HepG2 (cell line): ENCODE results near the gene P2RY1. TPM values are rescaled to one million over a fixed set of nuclear protein-coding genes. Genes with fewer than 3 reads are reported as not detected.

Experiments used
- ATAC-seq: fragments of 200-7000 bp; cut with Tn5 transposase; 3 replicates; pipeline ENCODE4 v1.9.1; 2020; ENCODE audit warnings: mild to moderate bottlenecking, moderate library complexity
- BruUV-seq: library from RNA; stranded (reverse); fragments of 400-500 nt; replicated peaks from 2 replicates; lab custom pipeline; 2021; lab: Mats Ljungman, UMichigan
- CTCF ChIA-PET: fragments of 300-600 bp; formaldehyde crosslinking; extraction: SDS; loops from one replicate; lab custom pipeline; 2021; ENCODE audit warnings: low total read pairs, inconsistent platforms, low intra/inter-chr PET ratio; lab: Yijun Ruan, JAX
- POLR2A ChIA-PET: fragments of 350-600 bp; sonication (Branson Sonifier 250); formaldehyde crosslinking; loops from one replicate; lab custom pipeline; 2020; ENCODE audit warnings: antibody characterized with exemption, inconsistent platforms; lab: Yijun Ruan, JAX
- DNase-seq: peaks from one replicate; pipeline ENCODE4 v3.0.0-alpha.2; 2015; ENCODE audit warnings: low spot score
- FAIRE-seq: peaks from 3 replicates; lab custom pipeline; 2011; peaks lifted over from hg19 to GRCh38; lab: Jason Lieb, UNC
- H2AFZ ChIP-seq: one replicate; pipeline ENCODE4 v1.6.1; 2011; ENCODE audit warnings: low read length, inconsistent platforms
- H3K27ac ChIP-seq: fragments of 300-600 bp; 3 replicates; pipeline ENCODE4 v1.8.0; 2011; ENCODE audit warnings: mixed run types, mild to moderate bottlenecking, mixed read lengths, low read length, inconsistent platforms; ENCODE audit not compliant: insufficient read depth; ENCODE audit errors: extremely low read length
- H3K27me3 ChIP-seq, 2 experiments: fragments of 200-600 bp in 1 of 2; 2 replicates in 1 of 2; 3 replicates in 1 of 2; pipeline versions ENCODE4 v1.6.0 to v1.8.0; 2011; ENCODE audit warnings: low read length in 2 of 2, mild to moderate bottlenecking in 2 of 2, moderate library complexity in 2 of 2, inconsistent platforms in 1 of 2; ENCODE audit not compliant: insufficient read depth in 2 of 2, control insufficient read depth in 1 of 2
- H3K36me3 ChIP-seq, 2 experiments: fragments of 200-600 bp in 1 of 2; replicated peaks in 1 of 2; 2 replicates in 1 of 2; 3 replicates in 1 of 2; pipeline versions ENCODE4 v1.5.1 to v1.8.0; 2011; ENCODE audit warnings: low read length in 2 of 2, inconsistent platforms in 1 of 2; ENCODE audit not compliant: insufficient read depth in 2 of 2, control insufficient read depth in 1 of 2
- H3K4me1 ChIP-seq: 2 replicates; pipeline ENCODE4 v1.5.1; 2012; ENCODE audit warnings: low read length, inconsistent platforms; ENCODE audit not compliant: insufficient read depth
- H3K4me2 ChIP-seq: 2 replicates; pipeline ENCODE4 v1.6.0; 2011; ENCODE audit warnings: low read depth, low read length, inconsistent platforms
- H3K4me3 ChIP-seq, 3 experiments: fragments of 200-600 bp in 1 of 3; sonication (generic), shearing (Covaris generic) in 1 of 3; replicated peaks in 1 of 3; 2 replicates each; pipeline ENCODE4 v1.5.1; 2011 to 2016; ENCODE audit warnings: low read length in 3 of 3, inconsistent platforms in 2 of 3, low read depth in 2 of 3, mild to moderate bottlenecking in 2 of 3, control low read depth in 1 of 3, mixed read lengths in 1 of 3; ENCODE audit not compliant: insufficient read depth in 1 of 3
- H3K79me2 ChIP-seq: one replicate; pipeline ENCODE4 v1.6.1; 2011; ENCODE audit warnings: low read length, inconsistent platforms; ENCODE audit not compliant: insufficient read depth
- H3K9ac ChIP-seq: 2 replicates; pipeline ENCODE4 v1.6.0; 2011; ENCODE audit warnings: mild to moderate bottlenecking, low read depth, low read length, inconsistent platforms; ENCODE audit not compliant: insufficient read depth
- H3K9me3 ChIP-seq: 2 replicates; pipeline ENCODE4 v1.5.1; 2012; ENCODE audit warnings: mild to moderate bottlenecking, low read length
- H4K20me1 ChIP-seq: 2 replicates; pipeline ENCODE4 v1.6.0; 2011; ENCODE audit warnings: inconsistent platforms, mild to moderate bottlenecking, low read length, moderate library complexity; ENCODE audit not compliant: insufficient read depth
- AGO2 ChIP-seq: fragments of 200-400 bp; formaldehyde crosslinking; optimal IDR thresholded peaks from 2 replicates; pipeline ENCODE3; 2017; ENCODE audit warnings: mild to moderate bottlenecking, low read depth, low read length, moderate library complexity
- FLYWCH1 ChIP-seq: sonication (generic); formaldehyde crosslinking; IDR thresholded peaks from 2 replicates; pipeline ENCODE4 v1.8.1; 2023; ENCODE audit warnings: mild to moderate bottlenecking, missing genetic modification reagents
- HNRNPH1 ChIP-seq: fragments of 200-400 bp; formaldehyde crosslinking; optimal IDR thresholded peaks from 2 replicates; pipeline ENCODE3; 2017; ENCODE audit warnings: mild to moderate bottlenecking, low read depth, low read length
- IKZF4 ChIP-seq: sonication (generic); formaldehyde crosslinking; IDR thresholded peaks from 2 replicates; pipeline ENCODE4 v1.5.1; 2020; ENCODE audit warnings: borderline replicate concordance, mild to moderate bottlenecking, low read depth, missing genetic modification reagents; ENCODE audit errors: not compliant biosample characterization
- PHB2 ChIP-seq: fragments of 450-650 bp; IDR thresholded peaks from 2 replicates; pipeline ENCODE4 v1.6.1; 2018; ENCODE audit not compliant: partially characterized antibody
- RARA ChIP-seq: IDR thresholded peaks from 2 replicates; pipeline ENCODE4 v1.6.1; 2016; ENCODE audit warnings: missing genetic modification reagents, missing compliant biosample characterization
- RELA ChIP-seq: sonication (generic); formaldehyde crosslinking; IDR thresholded peaks from 2 replicates; pipeline ENCODE4 v1.4.0; 2020; ENCODE audit warnings: missing genetic modification reagents
- SAFB2 ChIP-seq: sonication (generic); formaldehyde crosslinking; IDR thresholded peaks from 2 replicates; pipeline ENCODE4 v1.5.1; 2020; ENCODE audit warnings: missing genetic modification reagents, low read depth, mild to moderate bottlenecking, borderline replicate concordance
- SMAD1 ChIP-seq: sonication (generic); formaldehyde crosslinking; IDR thresholded peaks from 2 replicates; pipeline ENCODE4 v1.4.0; 2020; ENCODE audit warnings: missing genetic modification reagents, low read depth, mild to moderate bottlenecking, borderline replicate concordance
- SRSF9 ChIP-seq: fragments of 200-400 bp; formaldehyde crosslinking; IDR thresholded peaks from 2 replicates; pipeline ENCODE4 v1.6.1; 2018; ENCODE audit warnings: borderline replicate concordance, mild to moderate bottlenecking, low read depth, low read length; ENCODE audit not compliant: insufficient read depth, poor library complexity, severe bottlenecking
- TBP ChIP-seq: sonication (generic); formaldehyde crosslinking; IDR thresholded peaks from 2 replicates; pipeline ENCODE4 v1.5.0; 2020; ENCODE audit warnings: missing genetic modification reagents
- TEAD3 ChIP-seq: optimal IDR thresholded peaks from 2 replicates; pipeline ENCODE3; 2016; ENCODE audit warnings: borderline replicate concordance
- TFAP4 ChIP-seq: sonication (generic); IDR thresholded peaks from 2 replicates; pipeline ENCODE4 v1.6.1; 2016; ENCODE audit warnings: low read depth, borderline replicate concordance
- ZNF296 ChIP-seq: sonication (generic); formaldehyde crosslinking; conservative IDR thresholded peaks from 2 replicates; pipeline ENCODE4 v1.5.0; 2020; ENCODE audit warnings: mild to moderate bottlenecking, missing genetic modification reagents
- ZNF883 ChIP-seq: sonication (generic); formaldehyde crosslinking; IDR thresholded peaks from 2 replicates; pipeline ENCODE4 v1.5.1; 2020; ENCODE audit warnings: mild to moderate bottlenecking, missing genetic modification reagents; ENCODE audit errors: not compliant biosample characterization
- ZSCAN21 ChIP-seq: sonication (generic); formaldehyde crosslinking; IDR thresholded peaks from 2 replicates; pipeline ENCODE4 v1.8.0; 2022; ENCODE audit warnings: mild to moderate bottlenecking, missing genetic modification reagents, moderate library complexity, borderline replicate concordance
- ZSCAN30 ChIP-seq: sonication (generic); formaldehyde crosslinking; IDR thresholded peaks from 2 replicates; pipeline ENCODE4 v1.5.0; 2020; ENCODE audit warnings: mild to moderate bottlenecking, missing genetic modification reagents
- WGBS: methylation state at CpG from one replicate; pipeline ENCODE4 v1.1.6; 2017; ENCODE audit warnings: low lambda C conversion rate; 5-methylcytosine and 5-hydroxymethylcytosine counted together
- in situ Hi-C: cut with HindIII; loops from 2 replicates; pipeline ENCODE4 v1.10.0; 2017; ENCODE audit warnings: low pct_unique_long_range_greater_than_20kb; ENCODE audit not compliant: extremely low pct_ligation_motif_present
- intact Hi-C: fragments of 100-400 bp; cut with micrococcal nuclease; formaldehyde crosslinking; loops from one replicate; pipeline ENCODE4 v1.10.0; 2022; ENCODE audit not compliant: unreplicated experiment
- polyA plus RNA-seq, 8 experiments: library from polyadenylated mRNA; depleted of rRNA in 3 of 8; stranded (reverse) in 7 of 8; unstranded in 1 of 8; fragments of >200 nt; fragmentation: Illumina TruSeq in 4 of 8; extraction: Trizol in 4 of 8; gene quantifications; 2 replicates each; pipeline versions ENCODE4 v1.2.1 to v1.2.3, GENCODE V29; 2011 to 2016; ENCODE audit warnings: low read depth in 4 of 8, missing spikeins in 1 of 8, mixed read lengths in 1 of 8; ENCODE audit not compliant: insufficient read depth in 1 of 8
- total RNA-seq, 5 experiments: library from RNA; depleted of rRNA; stranded (reverse); fragments of >200 nt; fragmentation: Illumina TruSeq; extraction: Trizol; gene quantifications; 2 replicates each; pipeline ENCODE4 v1.2.3, GENCODE V29; 2016; ENCODE audit warnings: low read depth in 1 of 5
- TF ChIP-seq, protein P1 (sequence below): sonication (generic); formaldehyde crosslinking; IDR thresholded peaks from 2 replicates; pipeline ENCODE4 v1.4.0; 2020; ENCODE audit warnings: missing genetic modification reagents
- TF ChIP-seq, protein P2 (sequence below): sonication (generic); formaldehyde crosslinking; conservative IDR thresholded peaks from 2 replicates; pipeline ENCODE4 v1.4.0; 2020; ENCODE audit warnings: mild to moderate bottlenecking, missing genetic modification reagents, moderate library complexity

P2RY1 gene
- total and polyA plus RNA-seq, 2 of the 13 experiments (the other 11 are each of a cell fraction or from before 2014, with no cell fraction given), result not detected

- TF ChIP-seq ZNF883 (CRISPR knock-in tag) (no peak), PHB2 (no peak), ZSCAN21 (CRISPR knock-in tag) (no peak), TBP (CRISPR knock-in tag) (no peak), ZNF296 (CRISPR knock-in tag) (no peak), FLYWCH1 (CRISPR knock-in tag) (no peak), HNRNPH1 (no peak), RELA (CRISPR knock-in tag) (no peak), ZSCAN30 (CRISPR knock-in tag) (no peak), AGO2 (no peak), SMAD1 (CRISPR knock-in tag) (no peak)
- TF ChIP-seq, protein P1, sequence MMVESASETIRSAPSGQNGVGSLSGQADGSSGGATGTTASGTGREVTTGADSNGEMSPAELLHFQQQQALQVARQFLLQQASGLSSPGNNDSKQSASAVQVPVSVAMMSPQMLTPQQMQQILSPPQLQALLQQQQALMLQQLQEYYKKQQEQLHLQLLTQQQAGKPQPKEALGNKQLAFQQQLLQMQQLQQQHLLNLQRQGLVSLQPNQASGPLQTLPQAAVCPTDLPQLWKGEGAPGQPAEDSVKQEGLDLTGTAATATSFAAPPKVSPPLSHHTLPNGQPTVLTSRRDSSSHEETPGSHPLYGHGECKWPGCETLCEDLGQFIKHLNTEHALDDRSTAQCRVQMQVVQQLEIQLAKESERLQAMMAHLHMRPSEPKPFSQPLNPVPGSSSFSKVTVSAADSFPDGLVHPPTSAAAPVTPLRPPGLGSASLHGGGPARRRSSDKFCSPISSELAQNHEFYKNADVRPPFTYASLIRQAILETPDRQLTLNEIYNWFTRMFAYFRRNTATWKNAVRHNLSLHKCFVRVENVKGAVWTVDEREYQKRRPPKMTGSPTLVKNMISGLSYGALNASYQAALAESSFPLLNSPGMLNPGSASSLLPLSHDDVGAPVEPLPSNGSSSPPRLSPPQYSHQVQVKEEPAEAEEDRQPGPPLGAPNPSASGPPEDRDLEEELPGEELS (CRISPR knock-in tag), result no peak
These were observed 44.9 kb downstream of the P2RY1 start (continued) for GRCh38 chr3:152879790-152880174.

GRCh38 chr3:152885076-152885475 is 50.1 kb downstream of the P2RY1 start:
- Histone ChIP-seq H3K4me2 (no peak overlapping the region), H2AFZ (no peak overlapping the region), H3K9ac (no peak overlapping the region), H4K20me1 (no peaks in the 10 kb centered on the region), H3K4me3 (no peak overlapping the region), H3K9me3 (no peaks in the 10 kb centered on the region), H3K27me3 (no peaks in the 10 kb centered on the region), H3K4me1 (no peaks in the 10 kb centered on the region), H3K79me2 (no peaks in the 10 kb centered on the region), H3K36me3 (no peaks in the 10 kb centered on the region), H3K27ac (no peak overlapping the region)
- POLR2A ChIA-PET, result no interaction called here
- DNase-seq (no peak), ATAC-seq (no peak), FAIRE-seq (no peak)
- WGBS, result 8% methylated on average over 1 of the region's 1 CpG
- no TSS peak for BruUV-seq
- CTCF ChIA-PET, result no interaction called here
- in situ Hi-C loops, result no loop called here
- intact Hi-C loops, result no loop called here
- no peak for TF ChIP-seq TEAD3 (CRISPR knock-in tag)
- TF ChIP-seq SRSF9, result no peak
- TF ChIP-seq, protein P2, sequence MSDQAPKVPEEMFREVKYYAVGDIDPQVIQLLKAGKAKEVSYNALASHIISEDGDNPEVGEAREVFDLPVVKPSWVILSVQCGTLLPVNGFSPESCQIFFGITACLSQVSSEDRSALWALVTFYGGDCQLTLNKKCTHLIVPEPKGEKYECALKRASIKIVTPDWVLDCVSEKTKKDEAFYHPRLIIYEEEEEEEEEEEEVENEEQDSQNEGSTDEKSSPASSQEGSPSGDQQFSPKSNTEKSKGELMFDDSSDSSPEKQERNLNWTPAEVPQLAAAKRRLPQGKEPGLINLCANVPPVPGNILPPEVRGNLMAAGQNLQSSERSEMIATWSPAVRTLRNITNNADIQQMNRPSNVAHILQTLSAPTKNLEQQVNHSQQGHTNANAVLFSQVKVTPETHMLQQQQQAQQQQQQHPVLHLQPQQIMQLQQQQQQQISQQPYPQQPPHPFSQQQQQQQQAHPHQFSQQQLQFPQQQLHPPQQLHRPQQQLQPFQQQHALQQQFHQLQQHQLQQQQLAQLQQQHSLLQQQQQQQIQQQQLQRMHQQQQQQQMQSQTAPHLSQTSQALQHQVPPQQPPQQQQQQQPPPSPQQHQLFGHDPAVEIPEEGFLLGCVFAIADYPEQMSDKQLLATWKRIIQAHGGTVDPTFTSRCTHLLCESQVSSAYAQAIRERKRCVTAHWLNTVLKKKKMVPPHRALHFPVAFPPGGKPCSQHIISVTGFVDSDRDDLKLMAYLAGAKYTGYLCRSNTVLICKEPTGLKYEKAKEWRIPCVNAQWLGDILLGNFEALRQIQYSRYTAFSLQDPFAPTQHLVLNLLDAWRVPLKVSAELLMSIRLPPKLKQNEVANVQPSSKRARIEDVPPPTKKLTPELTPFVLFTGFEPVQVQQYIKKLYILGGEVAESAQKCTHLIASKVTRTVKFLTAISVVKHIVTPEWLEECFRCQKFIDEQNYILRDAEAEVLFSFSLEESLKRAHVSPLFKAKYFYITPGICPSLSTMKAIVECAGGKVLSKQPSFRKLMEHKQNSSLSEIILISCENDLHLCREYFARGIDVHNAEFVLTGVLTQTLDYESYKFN (CRISPR knock-in tag), result no peak
- no peak for TF ChIP-seq TFAP4
- TF ChIP-seq IKZF4, result no peak
- TF ChIP-seq RARA (CRISPR knock-in tag), result no peak
- TF ChIP-seq SAFB2 (CRISPR knock-in tag), result no peak
